ENCODE results near the gene DMWD. TPM values are rescaled to one million over a fixed set of nuclear protein-coding genes. Genes with fewer than 3 reads are reported as not detected.

Gene DMWD
- total RNA-seq, 2 experiments from 2014 or later = 43.2 to 44.0 TPM

DNA sequence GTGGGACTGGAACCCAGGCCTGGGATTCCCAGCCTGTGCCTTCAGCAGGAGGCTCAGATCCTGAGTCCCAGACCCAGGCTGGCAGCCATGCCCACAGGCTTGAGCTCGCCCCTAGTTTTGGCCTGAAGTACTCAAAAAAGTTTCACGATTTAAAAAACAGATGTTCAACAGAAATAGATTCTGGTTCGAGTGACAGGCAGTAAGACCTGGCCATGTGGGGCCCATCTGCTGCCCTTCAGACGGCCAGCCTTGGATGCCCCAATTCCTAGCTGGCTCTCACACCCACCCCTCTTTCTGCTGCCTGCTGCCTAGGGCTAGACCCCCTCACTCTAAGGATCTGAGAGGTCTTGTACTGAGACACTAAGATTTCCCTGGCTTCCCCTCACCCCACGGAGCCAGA lies 7.5 kb downstream of the DMWD start:
- Histone ChIP-seq H3K27ac (ENCODE audit: low read depth, low read length, poor library complexity, severe bottlenecking) (no peak overlapping the region), H2AFZ (ENCODE audit: low read length) (no peak overlapping the region), H3K36me3 (ENCODE audit: insufficient read depth, low read length) (peaks cover 33% of the 10 kb centered on the region), H3K4me1 (ENCODE audit: insufficient read depth, low read length, poor library complexity, severe bottlenecking) (no peaks in the 10 kb centered on the region), H3K79me2 (ENCODE audit: insufficient read depth, low read depth, low read length) (no peaks in the 10 kb centered on the region), H3K4me3 (ENCODE audit: low read depth, low read length, poor library complexity, severe bottlenecking) (no peak overlapping the region), H3K9me2 (ENCODE audit: insufficient read depth, low read length) (no peaks in the 10 kb centered on the region), H3K9me3 (ENCODE audit: low read length) (no peaks in the 10 kb centered on the region), H3K4me2 (ENCODE audit: low read length) (no peak overlapping the region), H4K20me1 (ENCODE audit: insufficient read depth, low read length) (no peaks in the 10 kb centered on the region; the same call in 1 of the 2 replicates)
- POLR2A ChIA-PET = no interaction called here
- intact Hi-C loops (cut with micrococcal nuclease; ENCODE audit: unreplicated experiment) = no loop called here
- TF ChIP-seq, protein P1, sequence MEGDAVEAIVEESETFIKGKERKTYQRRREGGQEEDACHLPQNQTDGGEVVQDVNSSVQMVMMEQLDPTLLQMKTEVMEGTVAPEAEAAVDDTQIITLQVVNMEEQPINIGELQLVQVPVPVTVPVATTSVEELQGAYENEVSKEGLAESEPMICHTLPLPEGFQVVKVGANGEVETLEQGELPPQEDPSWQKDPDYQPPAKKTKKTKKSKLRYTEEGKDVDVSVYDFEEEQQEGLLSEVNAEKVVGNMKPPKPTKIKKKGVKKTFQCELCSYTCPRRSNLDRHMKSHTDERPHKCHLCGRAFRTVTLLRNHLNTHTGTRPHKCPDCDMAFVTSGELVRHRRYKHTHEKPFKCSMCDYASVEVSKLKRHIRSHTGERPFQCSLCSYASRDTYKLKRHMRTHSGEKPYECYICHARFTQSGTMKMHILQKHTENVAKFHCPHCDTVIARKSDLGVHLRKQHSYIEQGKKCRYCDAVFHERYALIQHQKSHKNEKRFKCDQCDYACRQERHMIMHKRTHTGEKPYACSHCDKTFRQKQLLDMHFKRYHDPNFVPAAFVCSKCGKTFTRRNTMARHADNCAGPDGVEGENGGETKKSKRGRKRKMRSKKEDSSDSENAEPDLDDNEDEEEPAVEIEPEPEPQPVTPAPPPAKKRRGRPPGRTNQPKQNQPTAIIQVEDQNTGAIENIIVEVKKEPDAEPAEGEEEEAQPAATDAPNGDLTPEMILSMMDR (conservative IDR thresholded peaks at IDR 0.05; ENCODE audit: low read length) = no peak
- TF ChIP-seq EZH2phosphoT487 (IDR thresholded peaks at IDR 0.05; ENCODE audit: borderline replicate concordance, low read depth, low read length) = no peak
- CTCF ChIA-PET (ENCODE audit: unreplicated experiment) = no interaction called here
- BruUV-seq (replicated peaks) = no TSS peak
- DNase-seq (ENCODE audit: low spot score) = no peak

DNA sequence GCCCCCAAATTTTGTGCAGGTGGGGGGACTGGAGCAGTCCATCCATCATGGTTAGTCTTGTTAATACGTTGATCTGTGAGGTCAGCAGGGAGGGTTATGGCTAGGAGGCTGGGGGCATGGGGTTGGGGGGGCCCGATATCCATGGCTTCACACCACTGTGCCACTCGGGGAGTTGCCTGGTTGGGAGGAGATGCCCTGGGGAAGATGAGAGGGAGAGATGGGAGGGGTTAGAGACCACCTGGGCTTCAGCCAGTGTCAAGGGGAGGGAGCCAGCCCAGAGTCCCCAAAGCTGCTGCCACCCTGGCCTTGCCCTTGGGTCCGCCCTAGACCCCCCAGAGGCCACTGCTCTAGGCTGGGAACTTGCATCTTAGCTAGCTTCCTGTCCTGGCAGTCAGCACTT lies 8.5 kb downstream of the DMWD start:
- CTCF ChIA-PET (ENCODE audit: unreplicated experiment) = no interaction called here
- peaks cover 27% of the 10 kb centered on the region for H3K36me3 ChIP-seq (ENCODE audit: insufficient read depth, low read length)
- H3K9me3 ChIP-seq (ENCODE audit: low read length) = no peaks in the 10 kb centered on the region
- POLR2A ChIA-PET = no interaction called here
- no peak overlapping the region for H2AFZ ChIP-seq (ENCODE audit: low read length)
- no TSS peak for BruUV-seq (replicated peaks)
- no peaks in the 10 kb centered on the region for H3K9me2 ChIP-seq (ENCODE audit: insufficient read depth, low read length)
- H3K4me1 ChIP-seq (ENCODE audit: insufficient read depth, low read length, poor library complexity, severe bottlenecking) = peaks cover 5% of the 10 kb centered on the region
- no peak for DNase-seq (ENCODE audit: low spot score)
- H3K4me3 ChIP-seq (ENCODE audit: low read depth, low read length, poor library complexity, severe bottlenecking) = no peak overlapping the region
- no peaks in the 10 kb centered on the region for H3K79me2 ChIP-seq (ENCODE audit: insufficient read depth, low read depth, low read length)
- TF ChIP-seq, protein P1 (conservative IDR thresholded peaks at IDR 0.05; ENCODE audit: low read length) = no peak
- TF ChIP-seq EZH2phosphoT487 (IDR thresholded peaks at IDR 0.05; ENCODE audit: borderline replicate concordance, low read depth, low read length) = no peak
- H4K20me1 ChIP-seq (ENCODE audit: insufficient read depth, low read length) = no peaks in the 10 kb centered on the region; the same call in 1 of the 2 replicates
- no peak overlapping the region for H3K4me2 ChIP-seq (ENCODE audit: low read length)
- intact Hi-C loops (cut with micrococcal nuclease; ENCODE audit: unreplicated experiment) = no loop called here
- no peak overlapping the region for H3K27ac ChIP-seq (ENCODE audit: low read depth, low read length, poor library complexity, severe bottlenecking)

DNA sequence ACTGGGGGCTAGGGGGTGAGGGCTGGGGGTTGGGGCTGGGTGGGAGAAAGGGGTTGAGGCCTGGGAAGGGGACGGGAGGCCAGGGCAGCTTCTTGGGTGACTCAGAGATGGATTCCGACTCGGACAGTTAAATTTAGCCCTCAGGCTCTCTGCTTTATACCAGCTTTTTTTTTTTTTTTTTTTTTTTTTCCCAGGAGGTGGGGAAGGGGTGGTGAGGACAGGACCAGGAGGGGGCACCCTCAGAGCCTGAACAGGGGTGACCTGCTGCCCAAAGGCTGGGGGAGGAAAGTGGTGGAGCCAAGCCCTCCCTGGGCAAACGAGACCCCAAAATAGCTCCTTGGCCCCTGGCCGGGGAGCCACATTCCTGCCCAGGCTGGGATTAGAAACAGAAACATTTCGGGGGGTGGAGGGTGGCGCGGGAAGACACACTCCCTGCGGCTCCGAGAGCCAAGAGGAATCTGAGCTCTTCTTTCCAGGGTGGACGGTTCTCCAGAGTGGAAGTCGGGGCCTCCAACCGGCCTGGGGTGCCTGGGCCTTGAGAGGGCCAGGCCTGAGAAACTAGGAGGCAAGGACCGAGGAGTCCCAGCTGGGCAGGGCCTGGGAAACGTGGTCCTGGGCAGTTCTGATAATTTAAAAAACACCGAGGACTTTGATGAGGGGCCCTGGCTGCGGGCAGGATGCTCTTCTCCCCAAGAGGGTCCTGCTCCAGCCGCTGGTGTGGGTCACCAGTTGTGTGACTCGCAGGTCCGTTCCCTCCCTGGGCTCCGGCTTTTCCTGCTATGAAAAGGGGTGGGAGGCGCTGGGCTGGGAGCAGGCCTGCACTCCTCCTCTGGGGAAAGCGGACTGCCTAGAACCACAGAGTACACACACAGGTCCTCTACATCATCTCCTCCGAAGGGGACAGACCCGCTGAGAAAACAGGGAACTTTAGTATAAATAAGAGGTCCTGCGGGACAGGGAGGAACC lies 9.5 kb downstream of the DMWD start:
- no peak for DNase-seq (ENCODE audit: low spot score)
- peaks cover 17% of the 10 kb centered on the region; the same call in 1 of the 2 replicates for H3K36me3 ChIP-seq (ENCODE audit: insufficient read depth, low read length)
- ChIA-PET CTCF (ENCODE audit: unreplicated experiment) (no interaction called here), POLR2A (interaction anchor here (0.6 kb wide), 1 partner anchor 823 kb away, joined by 3 read pairs; no protein-coding TSS in a partner anchor)
- H3K4me2 ChIP-seq (ENCODE audit: low read length) = no peak overlapping the region
- no peaks in the 10 kb centered on the region for H3K9me3 ChIP-seq (ENCODE audit: low read length)
- peaks cover 12% of the 10 kb centered on the region for H3K4me1 ChIP-seq (ENCODE audit: insufficient read depth, low read length, poor library complexity, severe bottlenecking)
- no peak overlapping the region for H3K4me3 ChIP-seq (ENCODE audit: low read depth, low read length, poor library complexity, severe bottlenecking)
- TSS peak; percentile 39 for BruUV-seq (replicated peaks)
- H3K27ac ChIP-seq (ENCODE audit: low read depth, low read length, poor library complexity, severe bottlenecking) = no peak overlapping the region
- no peaks in the 10 kb centered on the region for H3K79me2 ChIP-seq (ENCODE audit: insufficient read depth, low read depth, low read length)
- no peak for TF ChIP-seq EZH2phosphoT487 (IDR thresholded peaks at IDR 0.05; ENCODE audit: borderline replicate concordance, low read depth, low read length)
- TF ChIP-seq, protein P1 (conservative IDR thresholded peaks at IDR 0.05; ENCODE audit: low read length) = no peak
- intact Hi-C loops (cut with micrococcal nuclease; ENCODE audit: unreplicated experiment) = no loop called here
- no peaks in the 10 kb centered on the region for H3K9me2 ChIP-seq (ENCODE audit: insufficient read depth, low read length)
- H2AFZ ChIP-seq (ENCODE audit: low read length) = no peak overlapping the region
- H4K20me1 ChIP-seq (ENCODE audit: insufficient read depth, low read length) = no peaks in the 10 kb centered on the region; the same call in 1 of the 2 replicates

All from OCI-LY7 (cell line).